ENCODE data around the gene KLHL36. TPM values are rescaled to one million over a fixed set of nuclear protein-coding genes. Genes with fewer than 3 reads are reported as not detected.

The KLHL36 gene
- total RNA-seq, 2 donors from 2014 or later, result 49.7 to 62.7 TPM

DNA sequence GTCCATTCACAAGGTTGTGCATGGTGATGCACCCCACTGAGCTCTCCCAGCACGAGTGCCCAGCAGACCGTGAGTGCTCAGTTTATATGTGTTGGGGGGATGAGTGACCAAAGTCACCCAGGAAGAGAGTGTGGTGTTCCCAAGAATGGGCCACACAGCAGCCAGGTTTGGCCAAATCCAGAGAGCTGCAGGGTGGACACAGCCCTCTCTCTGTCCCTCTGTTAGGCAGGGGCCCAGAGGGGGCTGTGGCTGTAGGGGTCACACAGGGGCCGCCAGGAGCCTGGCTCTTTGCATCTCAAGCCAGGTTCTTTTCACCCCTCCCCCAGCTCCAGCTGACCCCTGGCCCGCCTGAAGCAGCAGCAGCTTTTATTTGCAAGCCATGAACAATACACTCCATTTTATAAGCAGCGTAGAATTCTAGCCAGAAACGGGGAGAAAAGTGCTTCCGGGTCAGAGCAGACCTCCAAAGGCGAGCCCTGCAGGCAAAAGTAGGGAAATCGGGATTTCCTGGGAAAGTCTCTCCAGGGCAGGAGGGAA, 43.8 kb upstream of the KLHL36 start:
- TF ChIP-seq, protein P1, sequence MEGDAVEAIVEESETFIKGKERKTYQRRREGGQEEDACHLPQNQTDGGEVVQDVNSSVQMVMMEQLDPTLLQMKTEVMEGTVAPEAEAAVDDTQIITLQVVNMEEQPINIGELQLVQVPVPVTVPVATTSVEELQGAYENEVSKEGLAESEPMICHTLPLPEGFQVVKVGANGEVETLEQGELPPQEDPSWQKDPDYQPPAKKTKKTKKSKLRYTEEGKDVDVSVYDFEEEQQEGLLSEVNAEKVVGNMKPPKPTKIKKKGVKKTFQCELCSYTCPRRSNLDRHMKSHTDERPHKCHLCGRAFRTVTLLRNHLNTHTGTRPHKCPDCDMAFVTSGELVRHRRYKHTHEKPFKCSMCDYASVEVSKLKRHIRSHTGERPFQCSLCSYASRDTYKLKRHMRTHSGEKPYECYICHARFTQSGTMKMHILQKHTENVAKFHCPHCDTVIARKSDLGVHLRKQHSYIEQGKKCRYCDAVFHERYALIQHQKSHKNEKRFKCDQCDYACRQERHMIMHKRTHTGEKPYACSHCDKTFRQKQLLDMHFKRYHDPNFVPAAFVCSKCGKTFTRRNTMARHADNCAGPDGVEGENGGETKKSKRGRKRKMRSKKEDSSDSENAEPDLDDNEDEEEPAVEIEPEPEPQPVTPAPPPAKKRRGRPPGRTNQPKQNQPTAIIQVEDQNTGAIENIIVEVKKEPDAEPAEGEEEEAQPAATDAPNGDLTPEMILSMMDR (IDR thresholded peaks at IDR 0.05), result no peak

DNA sequence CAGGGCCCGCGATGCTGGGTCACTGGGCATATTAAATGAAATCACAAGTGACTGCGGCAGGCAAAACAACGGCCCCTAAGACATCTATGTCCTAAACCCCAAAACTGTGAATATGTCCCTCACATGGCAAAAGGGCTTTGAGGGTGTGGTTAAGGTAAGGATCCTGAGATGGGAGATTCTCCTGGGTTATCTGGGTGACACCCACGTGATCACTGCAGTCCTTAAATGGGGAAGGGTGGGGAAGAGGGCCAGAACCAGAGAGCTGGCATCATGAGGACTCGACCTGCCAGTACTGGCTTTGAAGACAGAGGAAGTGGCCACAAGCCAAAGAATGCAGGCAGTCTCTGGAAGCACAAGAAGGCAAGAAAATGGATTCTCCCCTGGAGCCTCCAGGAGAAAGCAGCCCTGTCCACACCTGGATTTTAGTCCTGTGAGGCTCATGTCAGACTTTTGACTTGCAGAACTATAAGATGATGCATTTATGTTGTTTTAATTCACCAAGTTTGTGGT, 42.9 kb upstream of the KLHL36 start:
- no peaks in the 10 kb centered on the region for H3K36me3 ChIP-seq
- TF ChIP-seq, protein P1 (IDR thresholded peaks at IDR 0.05), result no peak
- no peaks in the 10 kb centered on the region for H3K27me3 ChIP-seq
- no peak overlapping the region for H3K4me3 ChIP-seq
- DNase-seq, result no peak
- H3K4me1 ChIP-seq, result peaks cover 4% of the 10 kb centered on the region
- intact Hi-C loops (cut with DNase I), result no loop called here
- no peak overlapping the region for H3K9ac ChIP-seq (ENCODE audit: low read depth in 2 of 2, low read length in 2 of 2)
- H3K9me3 ChIP-seq, result no peaks in the 10 kb centered on the region
- H3K27ac ChIP-seq, result no peak overlapping the region

More for the DNA sequence above, 43.8 kb upstream of the KLHL36 start:
- H3K9ac ChIP-seq (ENCODE audit: low read depth in 2 of 2, low read length in 2 of 2), result no peak overlapping the region
- intact Hi-C loops (cut with DNase I), result no loop called here
- H3K9me3 ChIP-seq, result no peaks in the 10 kb centered on the region
- H3K27me3 ChIP-seq, result no peaks in the 10 kb centered on the region
- no peaks in the 10 kb centered on the region for H3K36me3 ChIP-seq
- DNase-seq, result no peak
- H3K27ac ChIP-seq, result no peak overlapping the region
- H3K4me3 ChIP-seq, result no peak overlapping the region
- peaks cover 4% of the 10 kb centered on the region for H3K4me1 ChIP-seq

DNA sequence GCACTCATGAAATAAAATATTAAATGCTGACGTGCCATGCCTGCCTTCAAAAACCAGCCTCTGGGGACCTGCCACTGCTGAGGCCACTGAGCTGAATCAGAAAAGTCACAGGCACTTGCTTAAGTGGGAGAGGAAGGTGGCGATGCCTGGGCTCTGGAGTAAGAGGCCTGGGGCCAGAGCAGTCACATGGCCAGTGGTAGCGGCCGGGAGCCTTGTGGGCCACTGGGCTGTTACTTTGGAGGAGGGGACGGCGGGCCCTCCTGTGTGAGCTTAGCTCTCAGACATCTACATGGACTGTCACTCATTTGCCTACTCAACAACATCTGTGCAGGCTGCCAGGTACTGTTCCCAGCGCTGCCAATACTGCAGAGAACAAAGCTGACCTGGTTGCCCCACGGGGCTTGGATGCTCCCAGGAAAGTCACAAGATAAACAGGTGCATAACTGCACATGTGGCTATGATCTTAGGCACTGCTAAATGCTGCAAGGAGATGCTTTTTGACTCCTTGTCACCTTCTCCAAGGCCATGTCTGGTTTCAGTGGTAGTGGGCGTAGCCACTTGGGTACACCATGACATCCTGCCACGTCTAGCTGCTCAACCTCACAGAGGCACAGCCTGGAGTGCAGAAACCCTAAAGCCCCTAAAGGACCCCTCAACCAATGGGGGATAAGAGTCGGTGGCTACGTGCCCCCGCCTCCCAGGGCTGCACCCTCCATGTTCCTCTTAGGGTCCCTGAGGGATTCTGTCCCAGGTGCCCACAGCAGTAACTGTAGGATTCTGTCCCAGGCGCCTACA, 42.0 kb upstream of the KLHL36 start:
- H3K9ac ChIP-seq (ENCODE audit: low read depth in 2 of 2, low read length in 2 of 2), result peak overlapping the region in 1 of 2 donors; percentile 9
- no peaks in the 10 kb centered on the region for H3K9me3 ChIP-seq
- TF ChIP-seq, protein P1 (IDR thresholded peaks at IDR 0.05), result no peak
- no peak overlapping the region for H3K4me3 ChIP-seq
- no peaks in the 10 kb centered on the region for H3K36me3 ChIP-seq
- H3K27ac ChIP-seq, result no peak overlapping the region
- no peaks in the 10 kb centered on the region for H3K4me1 ChIP-seq
- H3K27me3 ChIP-seq, result no peaks in the 10 kb centered on the region
- no peak for DNase-seq
- intact Hi-C loops (cut with DNase I), result no loop called here

DNA sequence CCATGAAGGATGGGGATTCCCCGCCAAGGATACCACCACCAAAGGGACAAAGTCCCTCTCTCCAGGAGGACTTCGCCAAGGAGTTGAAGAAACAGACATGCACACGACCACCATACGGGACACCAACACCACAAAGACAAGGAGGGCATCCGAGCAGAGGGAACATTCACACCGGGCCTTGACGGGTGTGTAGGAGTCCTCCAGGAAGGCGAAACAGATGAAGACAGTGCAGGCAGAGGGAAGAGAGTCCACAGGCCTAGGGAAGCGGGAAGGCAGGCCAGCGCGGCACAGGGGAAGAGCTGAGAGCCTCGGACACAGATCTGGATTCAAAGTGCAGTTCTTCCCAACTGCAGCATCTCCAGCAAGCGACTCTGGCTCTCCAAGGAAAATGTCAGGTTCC, 41.2 kb upstream of the KLHL36 start:
- Histone ChIP-seq H3K27ac (no peak overlapping the region), H3K4me1 (no peaks in the 10 kb centered on the region), H3K36me3 (no peaks in the 10 kb centered on the region), H3K27me3 (no peaks in the 10 kb centered on the region), H3K9me3 (no peaks in the 10 kb centered on the region), H3K4me3 (no peak overlapping the region), H3K9ac (ENCODE audit: low read depth in 2 of 2, low read length in 2 of 2) (no peak overlapping the region)
- TF ChIP-seq, protein P1 (IDR thresholded peaks at IDR 0.05), result no peak
- intact Hi-C loops (cut with DNase I), result no loop called here
- no peak for DNase-seq

DNA sequence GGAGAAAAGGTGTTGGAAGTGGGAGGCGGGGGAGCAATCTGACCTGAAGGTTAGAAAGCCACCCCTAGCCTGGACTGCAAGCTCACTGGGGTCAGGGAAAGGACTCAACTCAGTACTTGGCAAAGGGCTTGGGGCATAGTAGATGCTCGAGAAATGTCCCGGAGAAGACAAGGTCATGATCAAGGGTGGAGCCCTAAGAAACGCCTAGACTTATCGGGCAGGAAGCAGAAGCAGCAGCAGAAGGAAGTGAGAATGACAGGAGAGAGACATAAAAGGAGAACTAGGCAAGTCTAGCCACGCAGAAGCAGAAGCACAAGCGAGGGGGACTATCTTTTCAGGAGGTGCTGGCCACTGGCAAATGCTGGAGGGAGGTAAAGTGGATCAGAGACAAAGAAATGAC, 40.6 kb upstream of the KLHL36 start:
- no peaks in the 10 kb centered on the region for H3K4me1 ChIP-seq
- H3K27me3 ChIP-seq, result no peaks in the 10 kb centered on the region
- DNase-seq, result peak; percentile 46
- no peaks in the 10 kb centered on the region for H3K9me3 ChIP-seq
- no peak overlapping the region for H3K4me3 ChIP-seq
- H3K36me3 ChIP-seq, result no peaks in the 10 kb centered on the region
- TF ChIP-seq, protein P1 (IDR thresholded peaks at IDR 0.05), result no peak
- H3K9ac ChIP-seq (ENCODE audit: low read depth in 2 of 2, low read length in 2 of 2), result no peak overlapping the region
- intact Hi-C loops (cut with DNase I), result no loop called here
- H3K27ac ChIP-seq, result peak overlapping the region; percentile 21

All from colonic mucosa (tissue), 4 donors.